Measurements from ENCODE around the gene CCDC87. TPM values are rescaled to one million over a fixed set of nuclear protein-coding genes. Genes with fewer than 3 reads are reported as not detected.

The CCDC87 gene
- total and polyA plus RNA-seq, 2 of the 8 experiments (the other 6 are each of a cell fraction or from before 2014, with no cell fraction given), result 0.32 to 0.99 TPM

DNA sequence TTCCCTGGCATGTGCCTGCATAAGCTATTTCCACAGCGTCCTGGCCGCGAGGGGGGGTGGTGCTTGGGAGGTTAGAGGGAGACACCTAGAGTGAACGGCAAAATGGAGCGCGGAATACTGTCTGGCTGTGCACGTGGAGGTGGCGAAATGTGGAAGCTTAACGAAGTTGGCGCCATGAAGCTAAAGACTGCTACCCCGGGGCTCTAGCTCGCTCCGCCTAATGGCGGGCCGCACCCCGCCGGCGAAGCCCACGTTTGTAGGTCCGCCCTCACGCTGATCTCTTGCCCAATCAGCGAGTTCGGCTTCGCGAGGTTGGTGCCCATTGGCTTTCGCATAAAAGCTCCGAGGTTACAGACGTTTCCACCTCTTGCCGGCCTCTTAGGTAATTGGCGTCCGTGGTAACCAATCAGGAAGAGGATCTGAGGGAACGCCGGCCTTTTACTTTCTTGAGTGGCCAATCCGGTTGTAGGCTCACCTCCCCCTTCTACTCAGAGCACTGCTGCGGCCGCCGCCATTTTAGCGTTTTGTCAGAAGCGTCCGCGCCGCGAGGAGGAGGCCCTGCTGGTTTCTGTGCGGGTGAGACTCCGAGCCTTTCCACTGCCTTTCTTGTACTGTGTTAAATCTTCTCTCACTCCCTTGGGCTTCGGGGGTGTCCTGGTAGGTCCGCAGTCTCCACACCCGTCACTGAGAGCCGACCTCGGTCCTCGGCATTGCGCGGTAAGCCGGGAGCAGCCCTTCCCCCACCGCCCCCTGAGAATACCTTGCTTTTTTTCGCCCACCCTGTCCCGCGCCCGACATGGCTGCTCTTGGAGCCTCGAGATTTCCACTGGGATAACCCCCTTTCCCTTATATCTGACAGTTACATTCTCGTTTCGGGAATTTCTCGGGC, 45.6 kb upstream of the CCDC87 start, which contains the start of gene RBM4 (continued):
- TF ChIP-seq EP300 (IDR thresholded peaks at IDR 0.05; ENCODE audit: borderline replicate concordance in 1 of 2, low read depth in 2 of 2, low read length in 2 of 2), result 0 out of 3 replicates have a peak, but pooled peaks of 1 of the 2 experiments have one; percentile 21
- no peak for TF ChIP-seq SP4 (IDR thresholded peaks at IDR 0.05; ENCODE audit: low read length)
- peak; percentile 39 for TF ChIP-seq TAF7 (optimal IDR thresholded peaks at IDR 0.05; ENCODE audit: borderline replicate concordance, low read depth, low read length)
- TF ChIP-seq TCF12 (IDR thresholded peaks at IDR 0.05; ENCODE audit: low read depth, low read length), result no peak
- TF ChIP-seq RAD21 (IDR thresholded peaks at IDR 0.05 in 1 of 2, conservative IDR thresholded peaks at IDR 0.05 in 1 of 2; ENCODE audit: low read depth in 2 of 2, low read length in 2 of 2), result 0 out of 4 replicates have a peak, but pooled peaks of 1 of the 2 experiments have one; percentile 4
- peak; percentile 92 for TF ChIP-seq PHF8 (conservative IDR thresholded peaks at IDR 0.05; ENCODE audit: low read depth, low read length)
